Gastrocnemius medialis (tissue), 4 donors: ENCODE data around the gene PCDHGA10.

Source experiments
- CTCF ChIP-seq, 5 experiments: fragments of 450-650 bp in 3 of 5; fragments of 200-600 bp in 2 of 5; sonication (generic) in 2 of 5; IDR thresholded peaks in 4 of 5; conservative IDR thresholded peaks in 1 of 5; 1 replicate in 4 of 5; 2 replicates in 1 of 5; pipeline ENCODE4 v1.5.1; 2016 to 2019; ENCODE audit warnings: antibody characterized with exemption in 5 of 5, mild to moderate bottlenecking in 3 of 5, moderate library complexity in 3 of 5
- POLR2A ChIP-seq, 2 donors: fragments of 450-650 bp; IDR thresholded peaks; one replicate each; pipeline ENCODE4 v1.6.1; 2017; ENCODE audit warnings: antibody characterized with exemption in 2 of 2, mild to moderate bottlenecking in 2 of 2, moderate library complexity in 2 of 2

- TF ChIP-seq POLR2A (IDR thresholded peaks at IDR 0.05) (no peak), CTCF (IDR thresholded peaks at IDR 0.05 in 4 of 5, conservative IDR thresholded peaks at IDR 0.05 in 1 of 5) (no peak)
Observed at GRCh38 chr5:141422742-141423291, 10.0 kb downstream of the PCDHGA10 start.
